HG03175 (cell line): ENCODE data around the gene ZNF506.
A peak's percentile ranks its signal among the peaks of the same experiment; 100 is the strongest.
"Not testable (repeated sequence)": the region's sequence is repeated elsewhere in the genome, so short reads cannot be mapped to it uniquely, and the experiment has no call there.

Experiments
- ATAC-seq: cut with Tn5 transposase; IDR thresholded peaks from one replicate; pipeline ENCODE4 v1.9.1; 2021; ENCODE audit warnings: mild to moderate bottlenecking, moderate library complexity; ENCODE audit not compliant: unreplicated experiment

ZNF506 gene

GRCh38 chr19:19821366-19821951 lies at the start of gene ZNF506:
ZNF506 (minus strand) TSS chr19:19821750; CDS start chr19:19821603, 147 bp downstream.
- ATAC-seq = peak; percentile 85

- ATAC-seq = not testable (repeated sequence)
Measured at GRCh38 chr19:19870086-19870485, 48.5 kb upstream of the ZNF506 start.

GRCh38 chr19:19866611-19867248 lies 45.2 kb upstream of the ZNF506 start:
- ATAC-seq = no peak

- peak; percentile 98 for ATAC-seq
Measured at GRCh38 chr19:19865750-19866610, 44.4 kb upstream of the ZNF506 start, which contains the start of gene ZNF253. ZNF253 (plus strand) TSS chr19:19865882; CDS start chr19:19865997, 115 bp downstream.

- no peak for ATAC-seq
Measured at GRCh38 chr19:19860756-19861390, 39.3 kb upstream of the ZNF506 start.

GRCh38 chr19:19858751-19859150 lies 37.2 kb upstream of the ZNF506 start:
- no peak for ATAC-seq

GRCh38 chr19:19851740-19852139 lies 30.2 kb upstream of the ZNF506 start:
- ATAC-seq = not testable (repeated sequence)

- ATAC-seq = no peak
Measured at GRCh38 chr19:19849056-19849455, 27.5 kb upstream of the ZNF506 start.

GRCh38 chr19:19847781-19848180 lies 26.2 kb upstream of the ZNF506 start:
- no peak for ATAC-seq

GRCh38 chr19:19835560-19836038 lies 14.0 kb upstream of the ZNF506 start:
- ATAC-seq = no peak

- ATAC-seq = no peak
Measured at GRCh38 chr19:19826875-19827274, 5.3 kb upstream of the ZNF506 start.

GRCh38 chr19:19823916-19824315 lies 2.4 kb upstream of the ZNF506 start:
- no peak for ATAC-seq

GRCh38 chr19:19821976-19822375 lies 426 bp upstream of the ZNF506 start:
- ATAC-seq = not testable (repeated sequence)

GRCh38 chr19:19820774-19821320 lies 703 bp downstream of the ZNF506 start:
- no peak for ATAC-seq

- no peak for ATAC-seq
Measured at GRCh38 chr19:19817357-19817756, 4.2 kb downstream of the ZNF506 start.

- ATAC-seq = no peak
Measured at GRCh38 chr19:19816679-19817078, 4.9 kb downstream of the ZNF506 start.

- not testable (repeated sequence) for ATAC-seq
Measured at GRCh38 chr19:19811999-19812398, 9.6 kb downstream of the ZNF506 start.

- no peak for ATAC-seq
Measured at GRCh38 chr19:19805480-19805879, 16.1 kb downstream of the ZNF506 start.

GRCh38 chr19:19788015-19788414 lies 33.5 kb downstream of the ZNF506 start:
- ATAC-seq = no peak

- not testable (repeated sequence) for ATAC-seq
Measured at GRCh38 chr19:19785476-19785875, 36.1 kb downstream of the ZNF506 start.

GRCh38 chr19:19782783-19783182 lies 38.8 kb downstream of the ZNF506 start:
- no peak for ATAC-seq
